ENCODE measurements around the gene IGF1.
"Not testable (repeated sequence)": the region's sequence is repeated elsewhere in the genome, so short reads cannot be mapped to it uniquely, and the experiment has no call there.

IGF1 gene

DNA sequence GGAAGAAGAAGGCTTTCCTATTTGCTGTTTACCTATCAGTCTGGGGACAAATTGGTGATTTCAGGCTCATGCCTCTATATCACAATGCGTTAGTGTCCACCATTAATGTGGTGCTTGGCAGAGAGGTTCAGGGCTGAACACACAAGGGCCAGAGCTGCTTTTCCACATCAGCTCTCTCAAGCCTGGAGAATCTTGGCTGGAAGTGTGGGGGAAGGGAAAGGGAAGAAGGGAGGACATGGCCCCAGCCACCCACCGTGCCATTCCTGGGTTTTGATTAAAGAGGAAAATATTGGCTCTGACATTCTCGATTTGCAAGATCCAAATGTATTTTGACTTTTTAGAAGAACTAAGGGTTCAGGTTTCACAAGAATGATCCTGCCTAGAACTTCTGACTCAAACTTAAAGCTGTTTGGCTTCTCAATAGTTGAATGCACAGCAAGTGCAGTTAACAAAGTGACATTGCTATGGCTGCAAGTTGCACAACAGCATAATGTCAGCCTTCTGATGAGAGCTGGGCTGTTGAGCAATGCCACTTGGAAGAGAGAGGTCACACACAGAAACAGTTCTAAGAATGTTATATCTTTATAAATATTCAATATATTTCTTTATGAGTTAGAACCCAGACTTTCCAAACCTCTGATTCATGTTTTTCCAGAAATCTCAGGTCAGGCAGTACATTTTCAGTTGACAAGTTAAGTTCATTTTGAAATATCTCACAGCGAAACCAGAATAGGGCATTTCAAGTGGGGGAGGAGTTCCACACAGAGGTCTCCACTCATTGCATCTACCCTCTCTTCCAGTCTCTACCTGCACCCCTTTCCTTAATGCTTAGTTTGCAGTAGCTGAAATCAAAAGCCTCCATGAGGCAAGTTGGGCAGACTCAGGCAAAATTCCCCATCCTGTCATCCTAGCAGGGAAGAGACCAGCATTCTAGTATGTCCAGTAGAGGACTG, 25.3 kb downstream of the IGF1 start:
- FAIRE-seq (no peak), DNase-seq (ENCODE audit: insufficient read length) (no peak)
- TF ChIP-seq TAF1 (IDR thresholded peaks at IDR 0.05; ENCODE audit: borderline replicate concordance, low read depth, low read length): no peak
- no peak for TF ChIP-seq POLR2AphosphoS5 (IDR thresholded peaks at IDR 0.05; ENCODE audit: low read depth, low read length)
- no peak for TF ChIP-seq POLR2A (IDR thresholded peaks at IDR 0.05; ENCODE audit: low read depth, low read length)

DNA sequence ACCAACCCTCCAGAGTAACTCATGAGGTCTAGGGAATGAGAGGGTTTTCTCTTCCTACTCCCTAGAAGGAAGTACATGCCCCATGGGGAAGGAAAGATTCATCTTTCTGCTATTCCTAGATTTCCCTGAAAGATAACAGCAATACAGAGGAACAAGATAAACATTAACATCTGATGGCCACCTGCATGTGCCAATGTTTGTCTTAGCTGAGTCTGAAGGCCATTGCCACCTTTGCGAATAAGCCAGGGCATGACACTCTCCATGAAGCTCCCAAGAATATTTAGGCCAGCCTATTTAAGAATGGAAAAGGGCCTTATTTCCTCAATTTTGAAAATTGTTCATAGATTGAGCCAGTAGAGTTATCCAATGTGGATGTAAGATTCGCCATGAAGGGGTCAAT, 26.0 kb downstream of the IGF1 start:
- no peak for FAIRE-seq
- TF ChIP-seq POLR2A (IDR thresholded peaks at IDR 0.05; ENCODE audit: low read depth, low read length) (no peak), POLR2AphosphoS5 (IDR thresholded peaks at IDR 0.05; ENCODE audit: low read depth, low read length) (no peak), TAF1 (IDR thresholded peaks at IDR 0.05; ENCODE audit: borderline replicate concordance, low read depth, low read length) (no peak)
- DNase-seq (ENCODE audit: insufficient read length): no peak

DNA sequence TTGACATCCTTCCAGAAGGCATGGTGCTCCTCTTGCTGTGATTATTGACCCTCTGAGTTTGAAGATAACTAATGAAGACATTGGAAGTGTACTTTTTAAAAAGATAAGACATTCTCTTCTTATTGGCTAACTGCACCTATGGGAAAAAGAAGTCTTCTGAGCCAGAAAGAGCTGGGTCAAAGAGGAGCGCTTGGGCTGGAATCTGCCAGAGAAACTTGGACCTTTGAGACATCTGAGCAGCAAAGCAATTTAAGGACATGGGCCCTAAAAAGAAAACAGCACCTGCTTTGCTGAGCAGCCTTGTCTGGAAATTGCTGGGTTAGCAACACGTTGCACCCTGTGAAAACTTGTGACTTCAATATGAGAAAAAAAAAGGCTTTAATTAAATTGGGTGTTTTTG, 27.8 kb downstream of the IGF1 start:
- no peak for TF ChIP-seq TAF1 (IDR thresholded peaks at IDR 0.05; ENCODE audit: borderline replicate concordance, low read depth, low read length)
- TF ChIP-seq POLR2A (IDR thresholded peaks at IDR 0.05; ENCODE audit: low read depth, low read length): no peak
- TF ChIP-seq POLR2AphosphoS5 (IDR thresholded peaks at IDR 0.05; ENCODE audit: low read depth, low read length): no peak
- FAIRE-seq (no peak), DNase-seq (ENCODE audit: insufficient read length) (no peak)

DNA sequence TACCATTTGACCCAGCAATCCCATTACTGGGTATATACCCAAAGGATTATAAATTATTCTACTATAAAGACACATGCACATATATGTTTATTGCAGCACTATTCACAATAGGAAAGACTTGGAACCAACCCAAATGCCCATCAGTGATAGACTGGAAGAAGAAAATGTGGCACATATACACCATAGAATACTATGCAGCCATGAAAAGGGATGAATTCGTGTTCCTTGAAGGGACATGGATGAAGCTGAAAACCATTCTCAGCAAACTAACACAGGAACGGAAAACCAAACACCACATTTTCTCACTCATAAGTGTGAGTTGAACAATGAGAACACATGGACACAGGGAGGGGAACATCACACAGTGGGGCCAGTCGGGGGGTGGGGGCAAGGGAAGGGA, 31.3 kb downstream of the IGF1 start:
- DNase-seq (ENCODE audit: insufficient read length); FAIRE-seq: not testable (repeated sequence)

- FAIRE-seq: not testable (repeated sequence)
Observed at GRCh38 chr12:102447426-102447825, 32.9 kb downstream of the IGF1 start.

GRCh38 chr12:102444707-102445106, 35.7 kb downstream of the IGF1 start:
- no peak for DNase-seq (ENCODE audit: insufficient read length)
- no peak for TF ChIP-seq POLR2A (IDR thresholded peaks at IDR 0.05; ENCODE audit: low read depth, low read length)
- no peak for TF ChIP-seq POLR2AphosphoS5 (IDR thresholded peaks at IDR 0.05; ENCODE audit: low read depth, low read length)
- TF ChIP-seq TAF1 (IDR thresholded peaks at IDR 0.05; ENCODE audit: borderline replicate concordance, low read depth, low read length): no peak
- no peak for FAIRE-seq

More at GRCh38 chr12:102447426-102447825, 32.9 kb downstream of the IGF1 start:
- DNase-seq (ENCODE audit: insufficient read length): not testable (repeated sequence)

DNA sequence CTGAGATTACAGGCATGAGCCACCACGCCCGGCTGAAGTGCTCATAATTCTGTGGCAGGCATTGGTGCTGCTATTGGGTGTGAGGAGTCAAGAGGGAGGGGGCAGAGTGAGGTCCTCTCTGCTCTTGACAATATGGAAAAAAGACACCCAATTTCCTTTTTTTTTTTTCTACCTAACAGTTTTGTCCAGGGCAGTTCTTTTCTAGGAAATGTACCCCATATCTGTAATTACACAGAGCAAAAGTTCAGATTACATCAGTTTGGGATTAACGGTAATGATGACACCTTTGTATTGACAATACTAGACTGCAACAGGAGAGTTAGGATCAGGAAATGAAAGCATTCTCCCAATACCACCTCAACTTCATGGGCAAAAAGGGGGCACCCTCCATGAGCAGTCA, 36.3 kb downstream of the IGF1 start:
- DNase-seq (ENCODE audit: insufficient read length) (no peak), FAIRE-seq (no peak)
- TF ChIP-seq POLR2A (IDR thresholded peaks at IDR 0.05; ENCODE audit: low read depth, low read length): no peak
- TF ChIP-seq TAF1 (IDR thresholded peaks at IDR 0.05; ENCODE audit: borderline replicate concordance, low read depth, low read length): no peak
- no peak for TF ChIP-seq POLR2AphosphoS5 (IDR thresholded peaks at IDR 0.05; ENCODE audit: low read depth, low read length)

- DNase-seq (ENCODE audit: insufficient read length) (no peak), FAIRE-seq (no peak)
- TF ChIP-seq POLR2A (IDR thresholded peaks at IDR 0.05; ENCODE audit: low read depth, low read length) (no peak), TAF1 (IDR thresholded peaks at IDR 0.05; ENCODE audit: borderline replicate concordance, low read depth, low read length) (no peak), POLR2AphosphoS5 (IDR thresholded peaks at IDR 0.05; ENCODE audit: low read depth, low read length) (no peak)
Observed at GRCh38 chr12:102441077-102441596, 39.2 kb downstream of the IGF1 start.

GRCh38 chr12:102439426-102440405, 40.6 kb downstream of the IGF1 start:
- no peak for DNase-seq (ENCODE audit: insufficient read length)
- no peak for FAIRE-seq
- TF ChIP-seq POLR2AphosphoS5 (IDR thresholded peaks at IDR 0.05; ENCODE audit: low read depth, low read length) (no peak), TAF1 (IDR thresholded peaks at IDR 0.05; ENCODE audit: borderline replicate concordance, low read depth, low read length) (no peak), POLR2A (IDR thresholded peaks at IDR 0.05; ENCODE audit: low read depth, low read length) (no peak)

- TF ChIP-seq POLR2A (IDR thresholded peaks at IDR 0.05; ENCODE audit: low read depth, low read length) (no peak), TAF1 (IDR thresholded peaks at IDR 0.05; ENCODE audit: borderline replicate concordance, low read depth, low read length) (no peak), POLR2AphosphoS5 (IDR thresholded peaks at IDR 0.05; ENCODE audit: low read depth, low read length) (no peak)
- no peak for DNase-seq (ENCODE audit: insufficient read length)
- peak; percentile 24 for FAIRE-seq
Observed at GRCh38 chr12:102438827-102439210, 41.5 kb downstream of the IGF1 start.

- TF ChIP-seq TAF1 (IDR thresholded peaks at IDR 0.05; ENCODE audit: borderline replicate concordance, low read depth, low read length): no peak
- TF ChIP-seq POLR2A (IDR thresholded peaks at IDR 0.05; ENCODE audit: low read depth, low read length): no peak
- no peak for TF ChIP-seq POLR2AphosphoS5 (IDR thresholded peaks at IDR 0.05; ENCODE audit: low read depth, low read length)
- no peak for FAIRE-seq
- DNase-seq (ENCODE audit: insufficient read length): no peak
Observed at GRCh38 chr12:102438047-102438826, 42.1 kb downstream of the IGF1 start.
